ENCODE data around the gene LY6G6F.
"Not testable (repeated sequence)": the region's sequence is repeated elsewhere in the genome, so short reads cannot be mapped to it uniquely, and the experiment has no call there.

The LY6G6F gene

DNA sequence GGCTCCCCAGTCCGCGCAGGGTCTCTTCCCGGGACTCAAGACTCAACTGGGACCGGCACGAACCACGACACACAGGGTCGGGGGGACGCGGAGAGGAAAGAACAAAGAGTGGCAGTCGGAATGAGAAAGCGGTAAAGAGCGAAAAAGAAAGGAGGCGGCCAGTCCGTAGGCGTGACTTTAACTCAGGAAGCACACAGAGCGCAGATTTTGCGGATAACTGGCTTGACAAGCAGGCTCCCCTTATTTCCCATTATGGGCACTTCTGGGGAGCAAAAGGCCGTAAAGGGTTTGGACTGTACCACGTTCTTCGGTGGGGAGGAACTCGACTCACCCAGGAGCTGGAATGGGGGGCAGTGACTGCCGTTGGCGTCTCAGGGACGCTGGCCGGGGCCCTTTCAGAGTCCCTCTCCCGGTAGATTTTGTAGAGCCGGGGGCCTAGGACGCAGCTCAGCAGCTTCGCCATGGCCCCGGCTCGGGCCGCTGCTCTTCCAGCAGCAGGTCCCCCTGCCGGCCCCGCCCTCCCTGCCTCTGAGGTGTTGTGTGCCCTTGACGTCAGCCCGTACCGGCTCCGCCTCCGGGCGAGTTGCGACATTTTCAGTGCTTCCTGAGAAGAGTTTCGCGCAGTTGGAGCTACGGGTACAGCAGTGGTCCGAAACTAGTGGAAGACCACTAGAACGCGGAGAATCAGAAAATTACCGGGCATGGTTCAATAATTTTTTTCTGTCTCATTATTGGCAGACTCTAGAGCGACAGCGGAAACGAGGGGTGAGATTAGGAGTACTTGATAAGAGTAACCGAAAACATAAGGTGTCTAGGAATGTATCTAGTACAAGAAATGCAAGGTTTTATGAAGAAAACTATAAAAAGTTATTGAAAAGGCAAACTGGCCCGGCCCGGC is 3.6 kb upstream of the LY6G6F start, which contains the start of gene ABHD16A:
Gene ABHD16A, minus strand, starts transcription at position 506 of the 898 bp plus-strand sequence. Its CDS starts 43 bp downstream, at position 463.
- peak; percentile 97 for DNase-seq (ENCODE audit: low spot score)

DNA sequence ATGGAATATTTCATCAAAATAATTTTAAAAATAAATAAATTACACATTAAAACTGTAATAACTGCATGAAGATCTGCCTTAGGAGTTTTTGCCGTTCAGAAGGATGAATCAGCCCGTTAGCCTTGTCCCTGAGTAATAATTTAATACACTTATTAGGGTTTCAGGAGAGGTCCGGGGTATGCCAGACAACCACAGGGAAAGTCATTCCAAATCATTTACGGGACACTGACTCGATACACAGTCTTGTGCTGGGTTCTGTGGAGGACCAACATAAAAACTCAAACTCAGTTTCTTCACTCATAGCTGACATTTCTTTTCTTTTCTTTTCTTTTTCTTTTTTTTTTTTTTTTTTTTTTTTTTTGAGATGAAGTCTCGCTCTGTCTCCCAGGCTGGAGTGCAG is 735 bp upstream of the LY6G6F start:
- DNase-seq (ENCODE audit: low spot score): no peak

DNA sequence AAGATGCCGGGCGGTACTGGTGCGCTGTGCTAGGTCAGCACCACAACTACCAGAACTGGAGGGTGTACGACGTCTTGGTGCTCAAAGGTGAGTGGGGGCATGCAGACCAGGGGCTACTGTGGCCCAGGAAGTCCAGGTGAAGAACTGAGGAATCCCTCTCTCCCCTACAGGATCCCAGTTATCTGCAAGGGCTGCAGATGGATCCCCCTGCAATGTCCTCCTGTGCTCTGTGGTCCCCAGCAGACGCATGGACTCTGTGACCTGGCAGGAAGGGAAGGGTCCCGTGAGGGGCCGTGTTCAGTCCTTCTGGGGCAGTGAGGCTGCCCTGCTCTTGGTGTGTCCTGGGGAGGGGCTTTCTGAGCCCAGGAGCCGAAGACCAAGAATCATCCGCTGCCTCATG is 1.0 kb downstream of the LY6G6F start:
- no peak for DNase-seq (ENCODE audit: low spot score)

DNA sequence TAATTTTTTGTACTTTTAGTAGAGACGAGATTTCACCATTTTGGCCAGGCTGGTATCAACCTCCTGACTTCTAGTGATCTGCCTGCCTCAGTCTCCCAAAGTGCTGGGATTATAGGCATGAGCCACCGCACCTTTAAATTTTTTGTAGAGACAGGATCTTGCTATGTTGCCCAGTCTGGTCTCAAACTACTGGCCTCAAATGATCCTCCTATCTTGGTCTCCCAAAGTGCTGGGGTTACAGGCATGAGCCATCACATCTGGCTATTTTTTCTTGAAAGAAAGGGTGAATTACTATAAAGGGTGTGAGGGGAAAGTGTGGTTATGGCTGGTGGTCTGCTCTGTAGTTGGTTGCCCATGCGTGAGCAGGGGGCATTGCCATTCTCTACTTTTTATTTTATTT is 1.6 kb downstream of the LY6G6F start:
- DNase-seq (ENCODE audit: low spot score): no peak

DNA sequence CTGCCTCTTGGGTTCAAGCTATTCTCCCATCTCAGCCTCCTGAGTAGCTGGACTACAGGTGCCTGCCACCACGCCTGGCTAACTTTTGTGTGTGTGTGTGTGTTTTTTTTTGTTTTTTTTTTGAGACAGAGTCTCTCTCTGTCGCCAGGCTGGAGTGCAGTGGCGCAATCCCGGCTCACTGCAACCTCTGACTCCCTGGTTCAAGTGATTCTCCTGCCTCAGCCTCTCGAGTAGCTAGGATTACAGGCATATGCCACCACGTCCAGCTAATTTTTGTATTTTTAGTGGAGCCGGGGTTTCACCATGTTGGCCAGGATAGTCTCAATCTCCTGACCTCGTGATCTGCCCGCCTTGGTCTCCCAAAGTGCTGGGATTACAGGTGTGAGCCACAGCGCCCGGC is 2.5 kb downstream of the LY6G6F start:
- DNase-seq (ENCODE audit: low spot score): not testable (repeated sequence)

DNA sequence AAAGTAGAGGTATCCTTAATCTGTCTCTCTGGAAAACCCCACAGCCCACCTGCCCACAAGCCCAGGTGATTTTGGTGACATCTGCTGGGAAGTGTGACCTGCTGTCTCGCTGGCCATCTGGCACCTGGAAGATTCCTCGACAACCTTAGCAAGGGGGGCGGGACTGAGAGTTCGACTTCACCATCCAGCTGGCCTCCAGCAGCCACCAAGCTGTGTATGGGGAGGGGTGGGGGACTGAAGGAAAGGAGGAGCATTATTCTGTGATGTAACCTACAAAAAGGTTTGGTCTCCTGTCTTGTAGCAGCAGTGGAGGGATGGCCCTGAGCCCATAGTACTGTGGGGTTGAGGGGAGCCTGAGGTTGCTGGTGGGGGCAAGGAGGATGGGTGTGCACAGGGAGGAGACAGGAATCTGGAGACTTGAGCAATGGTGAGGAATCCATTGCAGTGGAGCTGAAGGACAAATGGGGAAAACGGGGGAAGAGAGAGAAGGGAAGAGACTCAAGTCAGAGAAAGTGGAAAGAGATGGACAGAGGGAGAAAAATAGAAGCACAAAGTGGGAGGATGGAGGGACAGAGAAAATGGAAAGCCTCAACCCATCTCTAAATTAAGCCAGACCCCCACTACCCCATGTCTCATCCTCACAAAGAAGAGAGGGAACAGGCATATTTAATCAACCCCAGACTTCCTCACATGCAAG is 4.0 kb downstream of the LY6G6F start:
- DNase-seq (ENCODE audit: low spot score): no peak

DNA sequence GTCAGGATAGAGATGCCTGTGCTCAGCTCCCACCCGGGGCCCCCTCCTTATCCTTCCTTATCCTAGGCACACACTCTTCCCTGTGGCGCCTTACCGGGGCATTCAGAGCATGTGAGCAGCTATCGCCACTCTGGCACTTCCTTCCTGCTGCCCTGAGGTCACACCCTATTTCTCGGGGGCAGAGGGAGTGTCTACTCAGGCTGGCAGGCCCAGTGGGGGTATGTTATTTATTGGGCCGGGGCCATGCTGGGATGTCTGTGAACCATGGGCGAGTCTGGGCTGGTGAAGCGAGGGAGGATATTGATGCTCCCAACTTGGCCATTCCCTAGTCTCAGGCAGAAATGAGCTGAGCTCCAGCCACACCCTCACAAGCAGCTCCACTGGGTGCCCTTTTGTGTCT is 4.6 kb downstream of the LY6G6F start:
- DNase-seq (ENCODE audit: low spot score): no peak

DNA sequence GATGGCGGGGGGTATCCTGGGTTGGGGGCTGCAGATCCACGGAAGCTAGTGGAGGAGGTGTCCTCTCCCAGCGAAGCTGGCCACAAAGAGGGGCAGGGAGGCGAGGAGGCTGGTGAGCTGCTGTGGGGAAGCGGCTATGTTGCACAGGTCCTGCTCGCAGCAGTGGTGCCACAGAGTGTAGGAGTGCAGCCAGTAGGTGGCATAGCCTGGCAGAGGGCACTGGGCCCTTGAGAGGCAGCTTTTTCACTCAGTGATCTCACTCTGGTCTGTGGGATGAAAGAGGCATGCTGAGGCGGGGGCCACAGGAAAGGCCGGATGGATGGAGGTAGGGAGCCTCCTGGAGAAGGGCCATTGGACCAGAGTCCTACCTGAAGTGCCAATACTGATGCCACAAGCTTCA is 5.6 kb downstream of the LY6G6F start:
- no peak for DNase-seq (ENCODE audit: low spot score)

DNA sequence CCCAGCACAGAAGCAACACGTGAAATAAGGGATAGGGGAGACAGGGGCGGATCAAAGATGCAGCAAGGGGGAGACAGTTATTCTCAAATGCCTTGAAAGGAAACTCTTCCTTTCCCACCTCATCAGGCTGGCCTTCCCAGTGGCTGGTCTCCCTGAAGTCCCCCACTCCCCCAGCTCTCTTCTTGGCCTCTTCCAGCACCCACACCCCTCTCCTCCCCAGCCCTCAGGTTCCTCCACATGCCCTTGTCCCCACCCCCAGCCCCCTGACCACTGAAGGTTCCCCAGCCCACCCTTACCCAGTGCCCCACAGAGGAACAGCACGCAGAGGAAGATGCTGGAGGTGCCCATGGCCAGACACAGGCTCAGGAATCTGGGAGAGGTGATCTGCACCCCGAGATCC is 6.8 kb downstream of the LY6G6F start:
- DNase-seq (ENCODE audit: low spot score): no peak

DNA sequence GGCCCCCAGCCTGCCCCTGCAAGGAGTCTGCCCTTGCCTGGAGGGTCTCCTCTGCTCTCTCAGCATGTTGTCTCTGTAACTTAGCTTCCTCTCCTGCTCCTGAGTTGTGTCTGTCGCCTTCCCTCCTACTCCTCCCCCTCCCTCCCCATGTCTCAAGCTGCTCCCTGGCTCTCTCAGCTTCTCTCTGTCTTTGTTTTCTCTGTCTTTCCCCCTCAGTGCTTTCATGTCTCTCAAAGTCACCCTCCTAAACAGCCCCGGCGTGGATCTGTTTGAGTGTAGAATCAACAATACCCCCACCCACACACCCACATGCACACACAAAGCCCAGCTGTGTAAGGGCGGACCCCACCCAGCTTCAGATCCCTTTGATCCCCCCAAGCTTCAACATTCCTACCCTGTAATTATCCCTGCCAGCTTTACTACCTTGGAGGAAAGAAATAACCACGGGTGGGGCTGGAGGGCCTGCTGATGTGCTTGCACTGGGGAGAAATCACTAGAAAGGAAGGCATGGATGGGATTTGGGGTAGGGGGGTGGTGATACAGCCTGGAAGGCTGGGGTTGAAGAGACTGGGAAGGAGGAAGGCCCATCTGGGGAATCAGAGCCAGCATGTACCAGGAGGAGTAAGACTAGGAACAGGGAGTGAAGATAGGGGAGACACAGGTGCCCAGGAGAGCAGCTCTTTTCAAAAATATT is 7.5 kb downstream of the LY6G6F start:
- DNase-seq (ENCODE audit: low spot score): no peak

DNA sequence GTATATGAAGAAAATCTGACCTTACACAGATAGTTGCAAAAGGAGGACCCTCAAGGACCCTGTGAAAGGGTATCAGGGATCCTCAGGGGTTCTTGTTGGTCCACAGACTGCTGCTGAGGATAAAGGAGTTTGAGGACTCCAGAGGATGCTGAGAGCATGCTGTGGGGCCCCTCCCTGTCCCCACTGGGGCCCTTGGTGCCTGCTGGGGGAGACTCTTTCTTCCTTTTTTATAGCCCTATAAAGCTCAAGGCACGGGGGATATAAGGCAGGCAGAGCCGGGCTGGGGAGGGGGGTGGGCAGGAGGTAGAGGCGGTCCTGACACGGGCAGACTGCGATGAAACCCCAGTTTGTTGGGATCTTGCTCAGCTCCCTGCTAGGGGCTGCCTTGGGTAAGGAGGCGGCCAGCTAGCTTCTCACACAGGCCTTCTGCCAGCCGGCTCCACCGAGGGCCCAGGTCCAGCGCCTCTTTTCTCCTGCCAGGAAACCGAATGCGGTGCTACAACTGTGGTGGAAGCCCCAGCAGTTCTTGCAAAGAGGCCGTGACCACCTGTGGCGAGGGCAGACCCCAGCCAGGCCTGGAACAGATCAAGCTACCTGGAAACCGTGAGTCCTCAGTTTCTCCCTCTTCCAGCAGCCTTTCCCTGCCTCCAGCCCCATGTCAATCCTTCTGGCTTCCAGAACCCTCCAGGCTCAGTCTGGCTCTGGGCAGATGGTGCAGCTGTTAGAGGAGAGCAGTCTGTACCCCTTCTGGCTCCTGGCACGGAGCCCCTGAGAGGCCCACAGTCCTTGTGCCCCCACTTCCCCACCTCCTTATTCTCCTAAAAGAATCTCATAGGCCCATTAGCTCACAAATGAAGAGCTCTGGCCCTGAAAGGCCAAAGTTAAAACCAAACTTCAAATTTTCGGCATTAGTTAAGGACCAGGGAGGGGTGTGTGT is 8.6 kb downstream of the LY6G6F start, which contains the start of gene LY6G6D:
Gene LY6G6D, plus strand, starts transcription at position 327 of the 937 bp plus-strand sequence. Its CDS starts 8 bp downstream, at position 335.
- no peak for DNase-seq (ENCODE audit: low spot score)

DNA sequence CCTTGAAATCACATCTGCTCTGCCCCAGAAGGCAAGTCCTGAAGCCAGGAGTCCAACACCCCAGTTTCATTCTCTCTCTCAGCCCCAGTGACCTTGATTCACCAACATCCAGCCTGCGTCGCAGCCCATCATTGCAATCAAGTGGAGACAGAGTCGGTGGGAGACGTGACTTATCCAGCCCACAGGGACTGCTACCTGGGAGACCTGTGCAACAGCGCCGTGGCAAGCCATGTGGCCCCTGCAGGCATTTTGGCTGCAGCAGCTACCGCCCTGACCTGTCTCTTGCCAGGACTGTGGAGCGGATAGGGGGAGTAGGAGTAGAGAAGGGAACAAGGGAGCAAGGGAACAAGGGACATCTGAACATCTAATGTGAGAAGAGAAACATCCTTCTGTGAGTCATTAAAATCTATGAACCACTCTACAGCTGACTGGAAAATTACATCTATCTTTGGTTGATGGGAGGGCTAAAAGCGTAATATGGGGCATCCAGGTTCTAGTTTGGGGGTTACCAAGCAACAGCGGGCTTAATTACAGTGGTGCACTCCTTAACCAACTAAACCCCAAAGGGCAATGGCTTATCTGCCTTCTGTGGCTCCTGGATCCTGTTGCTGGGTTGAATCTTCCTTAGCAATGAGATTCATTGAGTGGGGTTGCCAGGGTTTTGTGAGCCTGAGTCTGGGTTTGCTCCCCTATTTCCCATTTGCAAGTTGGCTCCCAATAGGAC is 11.0 kb downstream of the LY6G6F start:
- no peak for DNase-seq (ENCODE audit: low spot score)

DNA sequence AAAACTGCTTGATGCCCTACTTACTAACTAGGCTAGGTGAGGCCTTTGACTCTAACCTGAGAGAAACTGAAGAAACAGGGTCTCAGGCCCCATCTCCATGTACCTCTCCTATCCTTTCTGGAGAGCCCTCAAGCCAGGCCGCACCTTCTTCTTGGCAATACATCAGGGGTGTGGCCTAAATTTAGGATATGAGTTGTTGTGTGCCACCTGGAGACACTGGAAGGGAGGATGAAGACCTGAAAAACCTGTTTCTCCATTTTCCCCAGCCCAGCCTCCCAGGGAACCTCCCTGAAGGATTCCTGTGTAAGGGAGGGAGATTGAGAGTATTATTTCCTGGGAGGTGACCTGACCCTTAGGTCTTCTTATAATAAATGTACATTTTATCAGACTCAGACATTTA is 11.6 kb downstream of the LY6G6F start:
- no peak for DNase-seq (ENCODE audit: low spot score)

DNA sequence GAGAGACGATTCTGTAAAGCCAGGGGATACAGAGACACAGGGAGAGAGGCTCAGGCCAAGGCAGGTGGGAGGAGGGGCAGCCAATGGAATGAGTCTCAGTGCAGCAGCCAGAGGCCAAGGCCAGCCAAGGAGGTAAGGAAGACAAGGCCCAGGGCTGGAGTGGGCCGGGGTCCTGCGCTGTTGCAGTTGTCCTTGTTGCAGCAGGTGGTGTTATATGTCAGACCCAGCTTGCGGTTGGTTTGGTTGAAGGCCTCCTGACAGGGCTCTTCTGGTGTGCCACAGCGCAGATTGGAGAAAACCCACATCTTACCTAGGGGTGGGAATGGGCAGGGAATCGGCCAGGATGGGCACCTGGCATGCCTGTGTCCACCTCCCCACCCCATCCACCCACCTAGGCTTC is 12.3 kb downstream of the LY6G6F start:
- no peak for DNase-seq (ENCODE audit: low spot score)

DNA sequence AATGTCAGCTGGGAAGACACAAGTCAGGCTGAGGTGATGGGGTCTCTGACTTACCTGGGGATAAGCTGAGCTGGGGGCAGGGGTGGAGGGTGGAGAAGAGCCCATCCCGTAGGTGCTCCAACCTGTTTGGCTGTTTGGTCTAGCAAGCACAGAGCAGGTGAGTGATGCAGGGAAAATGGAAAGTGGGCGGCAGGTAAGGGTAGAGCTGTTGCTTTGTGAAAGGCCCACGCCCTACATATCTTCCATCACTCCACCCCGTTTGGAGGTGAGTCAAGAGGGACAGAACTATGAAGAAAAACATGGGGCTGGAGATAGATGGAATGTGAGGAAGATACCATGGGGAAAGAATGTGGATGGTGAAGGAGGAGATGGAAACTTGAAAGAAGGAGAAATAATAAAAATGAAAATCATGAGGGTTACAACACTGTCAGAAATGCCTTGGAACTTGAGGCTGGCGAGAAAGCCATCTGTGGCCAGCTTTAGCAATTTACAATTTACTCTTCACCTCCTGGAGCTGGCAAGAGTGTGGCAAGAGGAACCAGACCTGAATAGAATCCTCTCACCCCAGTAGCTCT is 13.6 kb downstream of the LY6G6F start:
- DNase-seq (ENCODE audit: low spot score): no peak

DNA sequence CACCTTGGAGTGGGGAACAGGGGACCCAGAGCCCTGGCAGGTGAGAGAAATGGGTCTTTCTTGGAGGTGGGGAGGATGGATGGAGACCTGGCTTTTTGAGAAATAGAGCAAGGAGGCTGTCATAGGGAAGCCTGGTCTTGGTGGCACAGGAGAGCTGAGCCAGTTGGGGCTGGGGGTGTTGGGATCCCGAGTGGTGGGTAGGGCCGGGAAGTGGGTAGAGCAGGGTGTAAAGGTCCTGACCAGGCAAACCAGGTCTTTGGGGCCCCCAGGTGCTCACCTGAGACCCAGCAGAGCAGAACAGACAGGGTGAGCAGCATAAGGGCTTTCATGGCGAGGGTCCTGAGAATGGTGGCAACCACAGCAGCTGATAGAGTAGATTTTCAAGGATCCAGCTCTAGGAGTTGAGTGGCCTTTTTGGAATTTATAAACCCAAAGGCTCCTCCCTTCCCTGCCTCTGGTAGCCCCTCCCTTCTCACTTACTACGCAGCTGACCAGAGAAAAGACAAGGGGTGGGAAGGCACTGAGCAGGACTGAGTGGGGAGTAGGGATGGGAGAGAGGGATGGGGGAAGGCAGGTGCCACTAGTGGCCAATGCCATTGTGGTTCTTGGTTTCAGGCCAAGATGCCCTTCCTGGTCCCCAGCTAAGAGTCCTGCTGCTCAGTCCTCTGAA is 14.8 kb downstream of the LY6G6F start, which contains the start of gene LY6G6C:
Gene LY6G6C, minus strand, starts transcription at position 396 of the 670 bp plus-strand sequence. Its CDS starts 67 bp downstream, at position 329.
- no peak for DNase-seq (ENCODE audit: low spot score)

DNA sequence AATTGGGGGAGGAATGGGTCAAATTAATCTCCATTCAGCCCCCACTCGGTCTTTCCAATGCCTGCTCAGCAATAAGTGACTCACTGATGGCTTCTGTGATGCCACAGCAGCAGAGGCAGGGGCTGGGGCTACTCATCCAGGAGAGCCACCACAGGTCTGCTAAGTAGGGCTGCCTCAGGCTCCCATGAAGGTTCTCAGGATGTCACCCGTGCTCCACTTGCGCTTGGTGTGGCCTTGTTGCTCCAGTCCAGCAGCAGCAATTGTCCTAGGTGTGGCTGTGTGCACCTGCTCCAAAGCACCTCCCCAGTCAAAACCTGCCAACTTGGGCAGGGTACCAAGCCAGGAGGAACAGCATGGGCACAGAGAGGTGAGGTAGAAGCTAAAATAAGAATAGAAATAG is 15.5 kb downstream of the LY6G6F start:
- DNase-seq (ENCODE audit: low spot score): no peak

DNA sequence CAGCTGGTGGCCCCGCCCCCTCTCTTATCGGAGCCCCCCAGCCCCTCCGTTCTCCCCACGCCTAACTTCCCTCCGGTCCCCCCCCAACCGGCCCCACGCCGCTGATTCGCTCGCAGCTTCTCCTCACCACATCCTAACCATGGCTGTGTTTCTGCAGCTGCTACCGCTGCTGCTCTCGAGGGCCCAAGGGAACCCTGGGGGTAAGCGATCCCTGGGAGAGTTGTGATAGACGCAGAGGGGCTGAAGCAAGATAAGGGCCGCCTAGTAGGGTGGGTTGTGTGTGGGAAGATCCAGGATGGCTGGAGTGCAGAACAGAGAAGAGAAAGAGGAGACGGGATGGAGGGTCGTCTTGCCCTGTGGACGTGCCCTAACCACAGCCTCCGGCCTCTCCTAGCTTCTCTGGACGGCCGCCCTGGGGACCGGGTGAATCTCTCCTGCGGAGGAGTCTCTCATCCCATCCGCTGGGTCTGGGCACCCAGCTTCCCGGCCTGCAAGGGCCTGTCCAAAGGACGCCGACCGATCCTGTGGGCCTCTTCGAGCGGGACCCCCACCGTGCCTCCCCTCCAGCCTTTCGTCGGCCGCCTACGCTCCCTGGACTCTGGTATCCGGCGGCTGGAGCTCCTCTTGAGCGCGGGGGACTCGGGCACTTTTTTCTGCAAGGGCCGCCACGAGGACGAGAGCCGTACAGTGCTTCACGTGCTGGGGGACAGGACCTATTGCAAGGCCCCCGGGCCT is 16.7 kb downstream of the LY6G6F start, which contains the start of gene MPIG6B:
Gene MPIG6B, plus strand, starts transcription at position 129 of the 735 bp plus-strand sequence. Its CDS starts 11 bp downstream, at position 140.
- no peak for DNase-seq (ENCODE audit: low spot score)

Data from ecto neural progenitor cell (in vitro differentiated cells).